Tibial nerve (tissue), 4 donors: Measurements from ENCODE around the gene CCDC183.

Experiments
- EP300 ChIP-seq, 2 donors: sonication (generic); formaldehyde crosslinking; IDR thresholded peaks; one replicate each; pipeline ENCODE4 v1.6.1; 2017; ENCODE audit warnings: antibody characterized with exemption in 2 of 2, mild to moderate bottlenecking in 1 of 2
- POLR2A ChIP-seq, 2 donors: fragments of 450-650 bp; IDR thresholded peaks; one replicate each; pipeline ENCODE4 v1.6.1; 2017; ENCODE audit warnings: antibody characterized with exemption in 2 of 2, mild to moderate bottlenecking in 2 of 2, moderate library complexity in 2 of 2
- TF ChIP-seq, protein P1 (sequence below), 5 experiments: fragments of 200-600 bp in 3 of 5; fragments of 450-650 bp in 2 of 5; sonication (generic) in 3 of 5; IDR thresholded peaks; one replicate each; pipeline ENCODE4 v1.5.1; 2016 to 2019; ENCODE audit warnings: antibody characterized with exemption in 5 of 5, mild to moderate bottlenecking in 3 of 5, moderate library complexity in 2 of 5

DNA sequence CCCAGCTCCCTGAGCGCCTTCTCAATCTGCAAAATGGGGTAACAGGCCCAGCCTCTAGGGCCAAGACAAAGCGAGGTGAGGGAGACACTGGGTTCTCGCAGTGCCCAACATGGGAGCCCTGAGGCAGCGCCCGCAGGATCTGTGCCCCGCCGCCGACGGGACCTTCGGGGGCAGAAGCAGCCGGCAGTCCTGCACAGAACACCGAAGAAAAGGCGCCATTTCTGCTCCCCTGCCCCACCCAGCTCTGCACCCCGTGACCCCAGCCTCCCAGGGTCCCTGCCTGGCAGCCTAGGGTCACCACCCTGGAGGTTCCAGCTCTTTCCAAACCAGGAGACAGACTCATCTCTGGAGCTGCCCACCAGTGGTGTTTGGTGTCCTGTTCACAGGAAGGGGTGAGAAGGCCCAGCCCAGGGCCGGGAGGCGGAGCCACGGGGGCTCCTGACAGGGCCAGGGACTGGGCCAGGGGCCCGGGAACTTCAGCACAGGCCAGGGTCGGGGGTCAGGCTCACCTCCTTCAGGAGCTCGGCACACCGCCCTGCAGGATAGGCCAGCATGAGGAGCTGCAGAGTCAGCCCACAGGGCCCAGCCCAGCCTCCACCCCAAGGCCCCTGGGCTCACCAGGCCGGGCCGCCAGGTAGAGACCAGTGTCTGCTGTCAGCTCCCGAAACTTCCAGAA lies 41.4 kb upstream of the CCDC183 start:
- TF ChIP-seq, protein P1, sequence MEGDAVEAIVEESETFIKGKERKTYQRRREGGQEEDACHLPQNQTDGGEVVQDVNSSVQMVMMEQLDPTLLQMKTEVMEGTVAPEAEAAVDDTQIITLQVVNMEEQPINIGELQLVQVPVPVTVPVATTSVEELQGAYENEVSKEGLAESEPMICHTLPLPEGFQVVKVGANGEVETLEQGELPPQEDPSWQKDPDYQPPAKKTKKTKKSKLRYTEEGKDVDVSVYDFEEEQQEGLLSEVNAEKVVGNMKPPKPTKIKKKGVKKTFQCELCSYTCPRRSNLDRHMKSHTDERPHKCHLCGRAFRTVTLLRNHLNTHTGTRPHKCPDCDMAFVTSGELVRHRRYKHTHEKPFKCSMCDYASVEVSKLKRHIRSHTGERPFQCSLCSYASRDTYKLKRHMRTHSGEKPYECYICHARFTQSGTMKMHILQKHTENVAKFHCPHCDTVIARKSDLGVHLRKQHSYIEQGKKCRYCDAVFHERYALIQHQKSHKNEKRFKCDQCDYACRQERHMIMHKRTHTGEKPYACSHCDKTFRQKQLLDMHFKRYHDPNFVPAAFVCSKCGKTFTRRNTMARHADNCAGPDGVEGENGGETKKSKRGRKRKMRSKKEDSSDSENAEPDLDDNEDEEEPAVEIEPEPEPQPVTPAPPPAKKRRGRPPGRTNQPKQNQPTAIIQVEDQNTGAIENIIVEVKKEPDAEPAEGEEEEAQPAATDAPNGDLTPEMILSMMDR (IDR thresholded peaks at IDR 0.05): no peak
- TF ChIP-seq POLR2A (IDR thresholded peaks at IDR 0.05) (no peak), EP300 (IDR thresholded peaks at IDR 0.05) (no peak)
